IMR-90 (cell line): Measurements from ENCODE around the gene KCTD10.

Source experiments
- BHLHE40 ChIP-seq: fragments of 150-350 bp; IDR thresholded peaks from 2 replicates; pipeline ENCODE4 v1.6.1; 2016; ENCODE audit warnings: mild to moderate bottlenecking, low read depth, low read length
- CEBPB ChIP-seq: IDR thresholded peaks from 2 replicates; pipeline ENCODE4 v1.6.1; 2012; ENCODE audit warnings: low read depth, low read length, improper control_type of control experiment
- CTCF ChIP-seq: conservative IDR thresholded peaks from 2 replicates; pipeline ENCODE4 v1.5.1; 2012; ENCODE audit warnings: mild to moderate bottlenecking, low read depth, low read length, improper control_type of control experiment
- NFE2L2 ChIP-seq: fragments of 150-350 bp; IDR thresholded peaks from 2 replicates; pipeline ENCODE4 v1.6.1; 2016; ENCODE audit warnings: low read depth, mild to moderate bottlenecking, low read length
- POLR2A ChIP-seq: IDR thresholded peaks from 2 replicates; pipeline ENCODE4 v1.6.1; 2012; ENCODE audit warnings: mild to moderate bottlenecking, low read depth, low read length
- RFX5 ChIP-seq: IDR thresholded peaks from 2 replicates; pipeline ENCODE4 v1.8.0; 2012; ENCODE audit warnings: low read depth, mild to moderate bottlenecking, low read length, moderate library complexity

GRCh38 chr12:109510196-109510595, 33.1 kb upstream of the KCTD10 start:
- TF ChIP-seq POLR2A (no peak), CEBPB (no peak), CTCF (no peak), RFX5 (no peak), NFE2L2 (no peak), BHLHE40 (no peak)
